Neuronal stem cell (in vitro differentiated cells): ENCODE measurements around the gene SIL1.

Experiments
- DNase-seq: peaks from one replicate; pipeline ENCODE4 v3.0.0-alpha.2; 2013; ENCODE audit warnings: low spot score
- H2AFZ ChIP-seq: one replicate; pipeline ENCODE4 v1.6.1; 2013; ENCODE audit warnings: mild to moderate bottlenecking, low read length, inconsistent platforms
- H2AK5ac ChIP-seq: 2 replicates; pipeline ENCODE4 v1.6.1; 2013; ENCODE audit warnings: low read depth, mild to moderate bottlenecking, inconsistent platforms, low read length, moderate library complexity, mixed read lengths
- H2BK120ac ChIP-seq: 2 replicates; pipeline ENCODE4 v1.6.1; 2013; ENCODE audit warnings: low read depth, mild to moderate bottlenecking, inconsistent platforms, low read length, moderate library complexity, mixed read lengths
- H2BK12ac ChIP-seq: one replicate; pipeline ENCODE4 v1.6.1; 2013; ENCODE audit warnings: low read length, inconsistent platforms
- H2BK15ac ChIP-seq: 2 replicates; pipeline ENCODE4 v1.6.1; 2013; ENCODE audit warnings: mild to moderate bottlenecking, low read length, inconsistent platforms, mixed read lengths
- H2BK5ac ChIP-seq: one replicate; pipeline ENCODE4 v1.6.1; 2013; ENCODE audit warnings: inconsistent platforms, mild to moderate bottlenecking, low read length, moderate library complexity
- H3K14ac ChIP-seq: one replicate; pipeline ENCODE4 v1.6.1; 2013; ENCODE audit warnings: low read length, inconsistent platforms
- H3K18ac ChIP-seq: 2 replicates; pipeline ENCODE4 v1.6.1; 2013; ENCODE audit warnings: low read length, inconsistent platforms
- H3K23ac ChIP-seq: 2 replicates; pipeline ENCODE4 v1.6.1; 2013; ENCODE audit warnings: low read depth, mild to moderate bottlenecking, mixed read lengths, low read length, inconsistent platforms; ENCODE audit not compliant: poor library complexity
- H3K27ac ChIP-seq: replicated peaks from 3 replicates; pipeline ENCODE4 v1.5.1; 2013; ENCODE audit warnings: low read length, inconsistent platforms
- H3K27me3 ChIP-seq, 3 experiments: 2 replicates each; pipeline ENCODE4 v1.6.1; 2013; ENCODE audit warnings: low read length in 3 of 3, mild to moderate bottlenecking in 2 of 3, inconsistent platforms in 1 of 3, low read depth in 1 of 3, mixed read lengths in 1 of 3, moderate library complexity in 1 of 3; ENCODE audit not compliant: control insufficient read depth in 3 of 3, insufficient read depth in 3 of 3
- H3K36me3 ChIP-seq, 2 donors: replicated peaks in 1 of 2; 2 replicates each; pipeline ENCODE4 v1.6.1; 2013; ENCODE audit warnings: low read length in 2 of 2; ENCODE audit not compliant: control insufficient read depth in 2 of 2, insufficient read depth in 2 of 2
- H3K4ac ChIP-seq: 2 replicates; pipeline ENCODE4 v1.6.1; 2013; ENCODE audit warnings: inconsistent platforms, mild to moderate bottlenecking, low read length, moderate library complexity
- H3K4me1 ChIP-seq, 2 donors: 1 replicate in 1 of 2; 2 replicates in 1 of 2; pipeline ENCODE4 v1.6.1; 2013; ENCODE audit warnings: low read length in 2 of 2, low read depth in 1 of 2; ENCODE audit not compliant: control insufficient read depth in 2 of 2, insufficient read depth in 1 of 2
- H3K4me2 ChIP-seq: one replicate; pipeline ENCODE4 v1.6.1; 2013; ENCODE audit warnings: mild to moderate bottlenecking, low read length, inconsistent platforms; ENCODE audit not compliant: insufficient read depth, poor library complexity, severe bottlenecking
- H3K4me3 ChIP-seq, 2 donors: 2 replicates each; pipeline ENCODE4 v1.5.1; 2013; ENCODE audit warnings: low read length in 2 of 2, mild to moderate bottlenecking in 2 of 2, inconsistent platforms in 1 of 2, moderate library complexity in 1 of 2
- H3K79me1 ChIP-seq: one replicate; pipeline ENCODE4 v1.6.1; 2013; ENCODE audit warnings: low read depth, mild to moderate bottlenecking, inconsistent platforms, low read length, moderate library complexity
- H3K9ac ChIP-seq: one replicate; pipeline ENCODE4 v1.6.1; 2013; ENCODE audit warnings: mild to moderate bottlenecking, low read depth, low read length, inconsistent platforms; ENCODE audit not compliant: poor library complexity
- H3K9me3 ChIP-seq, 2 donors: replicated peaks in 1 of 2; 2 replicates each; pipeline versions ENCODE3 to v1.6.1; 2013; ENCODE audit warnings: low read length in 2 of 2, mild to moderate bottlenecking in 2 of 2, inconsistent platforms in 1 of 2, low read depth in 1 of 2, mixed read lengths in 1 of 2, moderate library complexity in 1 of 2; ENCODE audit not compliant: control insufficient read depth in 2 of 2, insufficient read depth in 1 of 2
- H4K8ac ChIP-seq: one replicate; pipeline ENCODE4 v1.6.1; 2013; ENCODE audit warnings: low read depth, mild to moderate bottlenecking, inconsistent platforms, low read length, moderate library complexity
- H4K91ac ChIP-seq: one replicate; pipeline ENCODE4 v1.6.1; 2013; ENCODE audit warnings: low read length, low read depth, mild to moderate bottlenecking, inconsistent platforms; ENCODE audit not compliant: poor library complexity
- WGBS, 2 donors: extraction: QIAGEN DNeasy Blood & Tissue Kit; methylation state at CpG; one replicate each; pipeline ENCODE4 v1.1.7; 2013; ENCODE audit warnings: missing lambda C conversion rate in 2 of 2, mixed read lengths in 1 of 2; ENCODE audit not compliant: insufficient read length in 2 of 2, insufficient replicate concordance in 1 of 2; ENCODE audit errors: extremely low coverage in 2 of 2; 5-methylcytosine and 5-hydroxymethylcytosine counted together

Gene SIL1

GRCh38 chr5:139205124-139205523, 7.0 kb upstream of the SIL1 start:
- Histone ChIP-seq H3K9ac (no peak overlapping the region), H4K8ac (no peak overlapping the region), H2BK120ac (no peak overlapping the region), H3K9me3 (no peaks in the 10 kb centered on the region), H2AFZ (no peak overlapping the region), H3K23ac (no peak overlapping the region), H3K4me2 (no peak overlapping the region), H3K4me3 (no peak overlapping the region), H2BK12ac (no peak overlapping the region), H3K18ac (no peak overlapping the region), H3K27ac (no peak overlapping the region), H3K27me3 (no peaks in the 10 kb centered on the region), H3K4me1 (peaks cover 0 to 4% of the 10 kb centered on the region in 2 donors), H4K91ac (no peak overlapping the region), H2AK5ac (no peak overlapping the region), H2BK15ac (no peak overlapping the region), H3K36me3 (no peaks in the 10 kb centered on the region), H2BK5ac (no peak overlapping the region), H3K4ac (no peak overlapping the region), H3K14ac (no peak overlapping the region), H3K79me1 (no peaks in the 10 kb centered on the region)
- WGBS, 2 donors: no CpG with 5 or more reads among the region's 4 CpGs
- DNase-seq: no peak

- no peaks in the 10 kb centered on the region for H3K27me3 ChIP-seq
- WGBS, 2 donors: no CpG with 5 or more reads among the region's 2 CpGs
- no peak overlapping the region for H3K9ac ChIP-seq
- no peak overlapping the region for H2BK120ac ChIP-seq
- no peak overlapping the region for H3K4me2 ChIP-seq
- H3K18ac ChIP-seq: peak overlapping the region; percentile 20
- H3K36me3 ChIP-seq: no peaks in the 10 kb centered on the region
- H4K91ac ChIP-seq: peak overlapping the region; percentile 34
- H3K27ac ChIP-seq: no peak overlapping the region
- no peak overlapping the region for H2BK5ac ChIP-seq
- peaks cover 0 to 4% of the 10 kb centered on the region in 2 donors for H3K4me1 ChIP-seq
- DNase-seq: no peak
- no peak overlapping the region for H3K4me3 ChIP-seq
- H3K79me1 ChIP-seq: no peaks in the 10 kb centered on the region
- no peak overlapping the region for H4K8ac ChIP-seq
- no peak overlapping the region for H3K4ac ChIP-seq
- H2BK12ac ChIP-seq: no peak overlapping the region
- no peak overlapping the region for H3K23ac ChIP-seq
- H2BK15ac ChIP-seq: no peak overlapping the region
- no peak overlapping the region for H3K14ac ChIP-seq
- H2AFZ ChIP-seq: no peak overlapping the region
- H3K9me3 ChIP-seq: no peaks in the 10 kb centered on the region
- no peak overlapping the region for H2AK5ac ChIP-seq
These were observed 6.0 kb upstream of the SIL1 start for GRCh38 chr5:139204196-139204595.

- no peak overlapping the region for H3K23ac ChIP-seq
- H2AFZ ChIP-seq: no peak overlapping the region
- no peak for DNase-seq
- H3K79me1 ChIP-seq: no peaks in the 10 kb centered on the region
- H3K27me3 ChIP-seq: no peaks in the 10 kb centered on the region
- H3K4ac ChIP-seq: no peak overlapping the region
- peaks cover 4 to 6% of the 10 kb centered on the region in 2 donors for H3K4me1 ChIP-seq
- peak overlapping the region; percentile 48 for H4K8ac ChIP-seq
- H2BK120ac ChIP-seq: no peak overlapping the region
- no peak overlapping the region for H3K14ac ChIP-seq
- no CpG with 5 or more reads among the region's 4 CpGs for WGBS, 2 donors
- peaks cover 0 to 8% of the 10 kb centered on the region in 2 donors for H3K36me3 ChIP-seq
- H3K9me3 ChIP-seq: no peaks in the 10 kb centered on the region
- no peak overlapping the region for H3K4me2 ChIP-seq
- no peak overlapping the region for H2BK12ac ChIP-seq
- no peak overlapping the region for H2BK5ac ChIP-seq
- no peak overlapping the region for H3K9ac ChIP-seq
- H3K4me3 ChIP-seq: no peak overlapping the region
- H3K27ac ChIP-seq: no peak overlapping the region
- H2AK5ac ChIP-seq: no peak overlapping the region
- no peak overlapping the region for H2BK15ac ChIP-seq
- H3K18ac ChIP-seq: no peak overlapping the region
- no peak overlapping the region for H4K91ac ChIP-seq
These were observed 1.2 kb upstream of the SIL1 start for GRCh38 chr5:139199321-139199720.

GRCh38 chr5:139196296-139196956, 1.7 kb downstream of the SIL1 start:
- Histone ChIP-seq H3K14ac (no peak overlapping the region), H3K18ac (no peak overlapping the region), H2AFZ (no peak overlapping the region), H2AK5ac (no peak overlapping the region), H3K4me2 (no peak overlapping the region), H2BK120ac (no peak overlapping the region), H4K91ac (no peak overlapping the region), H3K4me3 (no peak overlapping the region), H3K4ac (no peak overlapping the region), H3K79me1 (no peaks in the 10 kb centered on the region), H3K27me3 (no peaks in the 10 kb centered on the region), H3K4me1 (peaks cover 0 to 6% of the 10 kb centered on the region in 2 donors), H2BK5ac (no peak overlapping the region), H4K8ac (no peak overlapping the region), H3K9me3 (no peaks in the 10 kb centered on the region), H3K9ac (no peak overlapping the region), H3K36me3 (peaks cover 0 to 13% of the 10 kb centered on the region in 2 donors), H3K27ac (no peak overlapping the region), H3K23ac (no peak overlapping the region), H2BK15ac (no peak overlapping the region), H2BK12ac (no peak overlapping the region)
- WGBS, 2 donors: no CpG with 5 or more reads among the region's 5 CpGs
- no peak for DNase-seq
